Measurements from ENCODE around the gene LCP1. TPM values are rescaled to one million over a fixed set of nuclear protein-coding genes. Genes with fewer than 3 reads are reported as not detected.

LCP1 gene
- polyA plus RNA-seq, 1 of the 3 experiments (the other 2 are of a cell fraction) = 0.03 TPM

- no peaks in the 10 kb centered on the region for H3K9me3 ChIP-seq
- no peak overlapping the region for H3K4me3 ChIP-seq (ENCODE audit: low read depth in 2 of 2, low read length in 1 of 2)
- H3K27ac ChIP-seq (ENCODE audit: low read depth in 2 of 2, low read length in 1 of 2) = no peak overlapping the region
- POLR2A ChIA-PET = no interaction called here
- H4K20me1 ChIP-seq (ENCODE audit: insufficient read depth) = no peaks in the 10 kb centered on the region
- 56% methylated on average over 7 of the region's 7 CpGs for WGBS (ENCODE audit: low lambda C conversion rate)
- H3K79me2 ChIP-seq (ENCODE audit: insufficient read depth) = no peaks in the 10 kb centered on the region
- H3K9ac ChIP-seq = no peak overlapping the region
- no peak overlapping the region for H2AFZ ChIP-seq (ENCODE audit: low read depth)
- no peak overlapping the region for H3K4me2 ChIP-seq
- TF ChIP-seq MEF2A (IDR thresholded peaks at IDR 0.05; ENCODE audit: borderline replicate concordance, low read depth) (no peak), GABPA (IDR thresholded peaks at IDR 0.05; ENCODE audit: low read depth) (no peak), IRF3 (IDR thresholded peaks at IDR 0.05; ENCODE audit: low read depth, low read length) (no peak), CHD2 (IDR thresholded peaks at IDR 0.05; ENCODE audit: low read length, partially characterized antibody) (no peak)
- CTCF ChIA-PET = interaction anchor here (0.8 to 4.3 kb wide), 24 partner anchors 10 to 609 kb away, joined by 3 to 57 read pairs (median 6); partner anchors contain the start of gene ZC3H13
- DNase-seq = no peak
- peaks cover 15% of the 10 kb centered on the region for H3K27me3 ChIP-seq (ENCODE audit: insufficient read depth)
- H3K9me2 ChIP-seq = no peaks in the 10 kb centered on the region
- H3F3A ChIP-seq (replicated peaks; ENCODE audit: insufficient read depth) = no peaks in the 10 kb centered on the region
- no peaks in the 10 kb centered on the region for H3K36me3 ChIP-seq (replicated peaks in 1 of 2; ENCODE audit: control insufficient read depth in 1 of 2, insufficient read depth in 2 of 2, low read length in 1 of 2)
- peaks cover 0 to 11% of the 10 kb centered on the region in 2 experiments; a peak in 1 of 4 replicates for H3K4me1 ChIP-seq (ENCODE audit: control insufficient read depth in 1 of 2, insufficient read depth in 2 of 2, low read depth in 1 of 2, low read length in 1 of 2)
These were observed 54.5 kb downstream of the LCP1 start for GRCh38 chr13:46127358-46128023.

GRCh38 chr13:46126552-46127357 lies 55.2 kb downstream of the LCP1 start:
- no peak overlapping the region for H3K9ac ChIP-seq
- H3K27ac ChIP-seq (ENCODE audit: low read depth in 2 of 2, low read length in 1 of 2) = no peak overlapping the region
- H3F3A ChIP-seq (replicated peaks; ENCODE audit: insufficient read depth) = no peaks in the 10 kb centered on the region
- H3K9me2 ChIP-seq = no peaks in the 10 kb centered on the region
- peak; percentile 68 for DNase-seq
- peaks cover 0 to 13% of the 10 kb centered on the region in 2 experiments; a peak in 1 of 4 replicates for H3K4me1 ChIP-seq (ENCODE audit: control insufficient read depth in 1 of 2, insufficient read depth in 2 of 2, low read depth in 1 of 2, low read length in 1 of 2)
- H2AFZ ChIP-seq (ENCODE audit: low read depth) = no peak overlapping the region
- no peaks in the 10 kb centered on the region for H4K20me1 ChIP-seq (ENCODE audit: insufficient read depth)
- no peak overlapping the region; a peak in 1 of 4 replicates for H3K4me3 ChIP-seq (ENCODE audit: low read depth in 2 of 2, low read length in 1 of 2)
- H3K4me2 ChIP-seq = no peak overlapping the region
- ChIA-PET CTCF (interaction anchor here (0.6 to 4.3 kb wide), 50 partner anchors 9 to 612 kb away, joined by 3 to 57 read pairs (median 4); partner anchors contain the start of gene ZC3H13), POLR2A (no interaction called here)
- no peak for TF ChIP-seq YY1 (IDR thresholded peaks at IDR 0.05; ENCODE audit: low read depth)
- peak; percentile 87 for TF ChIP-seq SMC3 (IDR thresholded peaks at IDR 0.05; ENCODE audit: low read depth, low read length)
- no peak for TF ChIP-seq MXI1 (IDR thresholded peaks at IDR 0.05; ENCODE audit: low read depth, low read length)
- peak; percentile 84 for TF ChIP-seq CTCF (IDR thresholded peaks at IDR 0.05)
- peak; percentile 94 for TF ChIP-seq RAD21 (IDR thresholded peaks at IDR 0.05; ENCODE audit: low read length)
- no peaks in the 10 kb centered on the region for H3K9me3 ChIP-seq
- H3K36me3 ChIP-seq (replicated peaks in 1 of 2; ENCODE audit: control insufficient read depth in 1 of 2, insufficient read depth in 2 of 2, low read length in 1 of 2) = no peaks in the 10 kb centered on the region
- H3K79me2 ChIP-seq (ENCODE audit: insufficient read depth) = no peaks in the 10 kb centered on the region
- WGBS (ENCODE audit: low lambda C conversion rate) = 54% methylated on average over 6 of the region's 6 CpGs
- H3K27me3 ChIP-seq (ENCODE audit: insufficient read depth) = peaks cover 15% of the 10 kb centered on the region
